KBM-7 (cell line): ENCODE results near the gene RAP1GAP.

Source experiments
- DNase-seq: peaks from one replicate; pipeline ENCODE4 v3.0.0-alpha.2; 2015
- in situ Hi-C: fragments of 300-500 bp; cut with MboI; formaldehyde crosslinking; loops from 2 replicates; pipeline ENCODE4 v1.14.3; 2020; ENCODE audit warnings: low sequenced_read_pairs, low pct_unique_long_range_greater_than_20kb, mixed read lengths

The RAP1GAP gene

GRCh38 chr1:21586846-21587601 lies 82.1 kb downstream of the RAP1GAP start:
- no peak for DNase-seq
- in situ Hi-C loops: no loop called here

- no peak for DNase-seq
- in situ Hi-C loops: no loop called here
These were observed 82.9 kb downstream of the RAP1GAP start for GRCh38 chr1:21586222-21586621.

DNA sequence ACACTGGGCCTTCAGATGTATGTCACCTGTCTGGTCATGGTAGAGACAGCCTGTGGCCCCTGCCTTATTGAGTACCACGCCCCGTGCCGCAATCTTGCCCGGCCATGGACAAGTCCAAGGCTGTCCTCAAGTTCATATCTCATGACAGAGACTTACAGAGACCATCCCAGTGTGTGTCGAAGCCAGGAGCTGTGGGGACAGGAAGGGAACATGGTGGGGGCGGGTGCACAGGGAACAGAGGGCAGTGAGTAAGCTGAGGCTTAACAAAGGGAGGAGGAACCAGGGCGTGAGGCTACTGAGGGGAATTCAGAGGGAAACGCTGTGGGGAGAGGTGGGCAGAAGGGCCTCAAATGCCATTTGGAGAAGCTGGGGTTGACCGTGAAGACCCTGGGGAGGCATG lies 84.1 kb downstream of the RAP1GAP start:
- DNase-seq: no peak
- in situ Hi-C loops: no loop called here

- in situ Hi-C loops: no loop called here
- DNase-seq: no peak
These were observed 85.1 kb downstream of the RAP1GAP start for GRCh38 chr1:21584096-21584495.

DNA sequence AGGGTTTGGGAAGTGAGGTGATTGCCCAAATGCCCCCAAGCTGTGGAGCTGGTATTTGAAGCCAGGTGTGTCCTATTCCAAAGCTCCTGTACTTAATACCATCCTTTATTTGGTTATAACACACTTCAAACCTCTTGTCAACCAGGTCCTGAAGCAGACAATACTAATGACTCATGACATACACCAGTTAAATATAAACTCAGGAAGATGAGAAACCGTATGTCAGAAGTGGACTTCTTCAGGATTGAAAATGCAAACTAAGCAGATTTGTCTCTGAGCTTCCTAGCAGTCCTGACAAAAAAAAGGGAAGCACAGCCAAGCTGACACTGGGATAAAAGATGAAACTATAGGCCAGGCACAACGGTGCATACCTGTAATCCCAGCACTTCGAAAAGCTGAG lies 89.4 kb downstream of the RAP1GAP start:
- in situ Hi-C loops: no loop called here
- no peak for DNase-seq

- no peak for DNase-seq
- in situ Hi-C loops: no loop called here
These were observed 91.2 kb downstream of the RAP1GAP start for GRCh38 chr1:21577933-21578332.

- in situ Hi-C loops: no loop called here
- DNase-seq: no peak
These were observed 91.8 kb downstream of the RAP1GAP start for GRCh38 chr1:21577324-21577723.

DNA sequence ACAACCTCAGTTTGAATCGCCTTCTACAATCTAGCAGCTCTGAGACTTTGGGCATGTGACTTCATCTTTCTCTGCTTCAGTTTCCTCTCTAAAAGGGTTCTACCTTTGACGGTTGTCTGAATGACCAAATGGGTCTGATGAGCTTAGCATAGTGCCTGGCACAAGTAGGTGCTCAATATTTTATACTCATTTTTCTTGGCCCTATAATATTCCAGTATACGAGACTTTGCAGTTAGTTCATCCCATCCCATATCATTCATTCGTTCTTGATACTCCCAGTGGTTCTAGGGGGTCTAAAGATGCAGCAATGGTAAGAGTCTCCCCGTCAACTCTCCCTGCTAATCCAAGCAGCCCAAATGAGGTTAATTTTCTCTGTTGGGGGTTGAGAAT lies 92.4 kb downstream of the RAP1GAP start:
- in situ Hi-C loops: no loop called here
- no peak for DNase-seq

GRCh38 chr1:21576031-21576797 lies 92.9 kb downstream of the RAP1GAP start:
- in situ Hi-C loops: no loop called here
- no peak for DNase-seq

DNA sequence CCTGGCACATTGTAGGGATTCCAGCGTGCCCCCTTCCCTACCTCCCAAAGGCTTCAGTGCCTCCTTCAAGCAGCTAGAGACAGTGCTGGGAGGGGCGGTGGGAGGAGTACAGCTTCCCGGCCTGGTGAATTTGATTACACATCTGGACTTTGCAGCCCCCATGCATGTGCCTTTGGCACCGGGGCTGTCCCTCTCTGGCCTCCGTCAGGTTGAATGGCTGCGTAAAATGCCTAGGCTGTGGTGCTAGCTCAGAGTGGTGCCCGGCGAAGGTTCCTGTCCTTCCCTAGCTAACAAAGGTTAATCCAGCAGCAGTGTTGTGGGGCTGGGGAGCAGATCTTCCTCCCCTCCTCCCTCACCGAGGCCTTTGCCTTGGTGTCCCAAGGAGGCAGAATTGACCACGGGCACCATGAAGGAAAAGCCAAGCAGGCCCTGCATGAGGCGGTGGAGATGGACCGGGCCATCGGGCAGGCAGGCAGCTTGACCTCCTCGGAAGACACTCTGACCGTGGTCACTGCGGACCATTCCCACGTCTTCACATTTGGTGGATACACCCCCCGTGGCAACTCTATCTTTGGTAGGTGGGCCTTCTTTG lies 93.7 kb downstream of the RAP1GAP start:
- no peak for DNase-seq
- in situ Hi-C loops: no loop called here

GRCh38 chr1:21574466-21575151 lies 94.5 kb downstream of the RAP1GAP start:
- in situ Hi-C loops: no loop called here
- no peak for DNase-seq

GRCh38 chr1:21573971-21574465 lies 95.1 kb downstream of the RAP1GAP start:
- in situ Hi-C loops: no loop called here

GRCh38 chr1:21573475-21573874 lies 95.7 kb downstream of the RAP1GAP start:
- in situ Hi-C loops: no loop called here
- DNase-seq: no peak

More at GRCh38 chr1:21573971-21574465, 95.1 kb downstream of the RAP1GAP start:
- peak; percentile 60 for DNase-seq

GRCh38 chr1:21572735-21573277 lies 96.4 kb downstream of the RAP1GAP start:
- DNase-seq: no peak
- in situ Hi-C loops: no loop called here

DNA sequence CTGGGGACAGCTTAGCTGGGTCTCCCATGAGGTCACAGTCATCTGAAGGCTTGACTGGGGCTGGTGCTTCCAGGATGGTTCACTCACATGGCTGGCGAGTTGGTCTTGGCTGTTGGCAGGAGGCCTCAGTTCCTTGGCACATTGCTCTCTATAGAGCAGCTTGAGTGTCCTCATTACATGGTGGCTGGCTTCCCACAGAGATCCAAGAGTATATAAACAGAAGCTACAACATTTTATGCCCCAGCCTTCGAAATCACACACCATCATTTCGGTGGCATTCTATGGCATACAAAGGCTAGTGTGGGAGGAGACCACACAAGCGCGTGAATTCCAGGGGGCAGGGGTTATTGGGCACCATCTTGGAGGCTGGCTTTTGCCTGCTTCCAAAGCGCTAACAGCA lies 96.9 kb downstream of the RAP1GAP start:
- no peak for DNase-seq
- in situ Hi-C loops: no loop called here

DNA sequence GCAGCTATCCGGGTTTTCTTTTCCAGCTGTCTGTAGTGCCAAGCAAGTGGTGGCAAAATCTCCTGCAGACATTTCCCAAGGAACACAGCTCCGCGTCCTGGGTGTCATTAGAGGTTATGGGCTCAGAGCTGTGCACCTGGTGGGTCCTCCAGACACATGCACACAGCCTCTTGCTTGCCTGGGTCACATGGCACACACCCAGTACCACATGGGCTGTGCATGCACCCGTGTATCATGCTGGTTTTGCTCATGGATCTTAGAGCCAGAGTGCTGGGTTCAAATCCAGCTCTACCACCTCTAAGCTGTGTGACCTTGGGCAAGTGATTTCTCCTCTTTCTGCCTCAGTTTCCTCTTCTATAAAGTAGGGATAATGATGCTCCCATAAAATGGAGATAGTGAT lies 98.3 kb downstream of the RAP1GAP start:
- in situ Hi-C loops: no loop called here
- DNase-seq: no peak

GRCh38 chr1:21570528-21570875 lies 98.7 kb downstream of the RAP1GAP start:
- in situ Hi-C loops: no loop called here
- DNase-seq: no peak

- DNase-seq: no peak
- in situ Hi-C loops: no loop called here
These were observed 99.2 kb downstream of the RAP1GAP start for GRCh38 chr1:21569820-21570527.
